Activated CD4-positive, alpha-beta memory T cell treated with anti-CD3 and anti-CD28 coated beads for 36 hours (primary cell): Measurements from ENCODE around the gene CDKN3. TPM values are rescaled to one million over a fixed set of nuclear protein-coding genes. Genes with fewer than 3 reads are reported as not detected.
"Not testable (repeated sequence)": the region's sequence is repeated elsewhere in the genome, so short reads cannot be mapped to it uniquely, and the experiment has no call there.

Source experiments
- CTCF ChIA-PET: fragments of 350-600 bp; sonication (Branson Sonifier 250); formaldehyde crosslinking; loops from one replicate; lab custom pipeline; 2021; ENCODE audit warnings: antibody characterized with exemption, inconsistent platforms; lab: Charles Lee
- POLR2A ChIA-PET: fragments of 350-600 bp; sonication (Branson Sonifier 250); formaldehyde crosslinking; loops from one replicate; lab custom pipeline; 2021; ENCODE audit warnings: antibody characterized with exemption; lab: Charles Lee
- DNase-seq: peaks from one replicate; pipeline ENCODE4 v3.0.0-alpha.2; 2020
- H3K27ac Mint-ChIP-seq: one replicate; pipeline ENCODE4 v1.8.0; 2021; ENCODE audit warnings: mixed read lengths
- H3K27me3 Mint-ChIP-seq: one replicate; pipeline ENCODE4 v1.8.0; 2021; ENCODE audit warnings: mixed read lengths
- H3K36me3 Mint-ChIP-seq: one replicate; pipeline ENCODE4 v1.8.0; 2021; ENCODE audit warnings: mixed read lengths
- H3K4me1 Mint-ChIP-seq: one replicate; pipeline ENCODE4 v1.8.0; 2021; ENCODE audit warnings: low read depth, mixed read lengths
- H3K4me3 Mint-ChIP-seq: one replicate; pipeline ENCODE4 v1.8.0; 2021; ENCODE audit warnings: mild to moderate bottlenecking, mixed read lengths
- H3K9me3 Mint-ChIP-seq: one replicate; pipeline ENCODE4 v1.8.0; 2021; ENCODE audit warnings: mixed read lengths
- intact Hi-C: fragments of 100-400 bp; cut with micrococcal nuclease; formaldehyde crosslinking; loops from one replicate; pipeline ENCODE4 v1.15.1; 2023
- total RNA-seq, 2 experiments: library from RNA; stranded (reverse); gene quantifications; one replicate each; pipeline ENCODE4 v1.2.3, GENCODE V29; 2021

The CDKN3 gene
- total RNA-seq, 2 experiments from 2014 or later: 96.2 to 99.2 TPM

DNA sequence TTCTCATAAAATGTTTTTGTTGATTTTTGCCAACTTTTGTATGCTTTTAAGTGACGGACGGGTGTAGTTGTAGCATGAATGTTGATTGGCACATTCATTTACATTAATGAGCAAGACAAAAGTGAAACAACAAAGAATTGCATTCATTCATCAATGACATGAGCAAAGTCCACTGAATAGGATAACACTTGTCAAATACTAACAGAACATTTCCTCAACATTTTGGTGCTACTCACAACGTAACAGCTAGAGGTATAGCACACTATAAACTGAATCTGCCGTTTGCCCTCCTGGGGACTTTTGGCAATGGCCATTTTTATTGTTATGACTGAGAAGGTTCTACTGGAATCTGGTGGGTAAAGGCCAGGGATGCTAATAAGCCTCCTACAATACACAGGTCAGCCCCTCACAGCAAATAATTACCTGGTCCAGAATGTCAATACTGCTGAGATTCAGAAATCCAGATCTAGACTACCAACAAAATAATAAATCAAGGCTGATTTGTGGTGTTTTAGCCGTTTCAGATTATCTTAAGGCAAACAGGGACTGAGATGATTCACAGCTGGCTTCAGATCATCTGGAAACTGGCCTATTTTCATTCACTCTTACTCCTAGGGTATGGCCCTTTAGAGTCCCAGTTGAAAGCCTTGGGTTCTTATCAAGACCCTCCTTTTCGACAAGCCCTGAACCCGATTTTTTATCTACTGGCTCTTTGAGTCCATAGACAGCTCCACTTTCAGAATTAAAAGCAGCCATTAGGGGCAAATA lies 22.5 kb upstream of the CDKN3 start:
- Mint-ChIP-seq H3K4me1 (no peaks in the 10 kb centered on the region), H3K9me3 (no peaks in the 10 kb centered on the region), H3K27me3 (peaks cover 5% of the 10 kb centered on the region), H3K4me3 (no peak overlapping the region), H3K36me3 (no peaks in the 10 kb centered on the region), H3K27ac (no peak overlapping the region)
- ChIA-PET CTCF (no interaction called here), POLR2A (no interaction called here)
- intact Hi-C loops: no loop called here
- DNase-seq: no peak

DNA sequence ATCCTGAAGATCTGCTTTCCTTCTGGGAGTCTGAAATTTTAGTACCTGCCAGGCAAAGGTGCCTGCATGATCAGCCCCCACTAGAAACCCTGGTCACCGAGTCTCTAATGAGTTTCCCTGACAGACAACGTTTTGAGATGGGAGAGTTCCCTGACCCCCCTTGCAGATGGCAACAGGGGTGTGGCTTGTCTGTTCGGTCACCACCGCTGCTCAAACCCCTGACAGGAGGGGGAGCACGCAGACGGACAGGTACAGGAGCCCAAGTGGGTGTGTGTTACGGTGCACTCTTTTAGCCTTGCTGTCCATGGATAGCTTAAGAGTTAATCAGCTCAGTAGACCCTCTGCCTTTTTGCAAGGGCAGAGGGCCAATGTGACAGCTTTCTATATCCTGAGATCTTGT lies 19.3 kb upstream of the CDKN3 start:
- no peak for DNase-seq
- intact Hi-C loops: no loop called here
- CTCF ChIA-PET: no interaction called here
- POLR2A ChIA-PET: no interaction called here
- no peaks in the 10 kb centered on the region for H3K36me3 Mint-ChIP-seq
- H3K4me3 Mint-ChIP-seq: no peak overlapping the region
- peaks cover 2% of the 10 kb centered on the region for H3K9me3 Mint-ChIP-seq
- H3K27ac Mint-ChIP-seq: no peak overlapping the region
- H3K4me1 Mint-ChIP-seq: no peaks in the 10 kb centered on the region
- H3K27me3 Mint-ChIP-seq: peaks cover 7% of the 10 kb centered on the region

DNA sequence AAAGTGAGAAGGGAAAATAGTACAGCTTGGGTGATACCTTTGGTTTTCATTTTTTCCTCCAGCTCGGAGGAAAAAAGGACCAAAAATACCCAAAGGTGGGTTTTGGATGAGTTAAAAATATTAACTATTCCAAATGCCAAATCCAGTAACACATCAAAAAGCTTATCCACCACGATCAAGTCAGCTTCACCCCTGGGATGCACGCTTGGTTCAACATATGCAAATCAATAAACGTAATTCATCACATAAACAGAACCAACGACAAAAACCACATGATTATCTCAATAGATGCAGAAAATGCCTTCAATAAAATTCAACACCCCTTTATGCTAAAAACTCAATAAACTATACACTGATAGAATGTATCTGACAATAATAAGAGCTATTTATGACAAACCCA lies 17.9 kb upstream of the CDKN3 start:
- CTCF ChIA-PET, POLR2A ChIA-PET, DNase-seq: not testable (repeated sequence)

DNA sequence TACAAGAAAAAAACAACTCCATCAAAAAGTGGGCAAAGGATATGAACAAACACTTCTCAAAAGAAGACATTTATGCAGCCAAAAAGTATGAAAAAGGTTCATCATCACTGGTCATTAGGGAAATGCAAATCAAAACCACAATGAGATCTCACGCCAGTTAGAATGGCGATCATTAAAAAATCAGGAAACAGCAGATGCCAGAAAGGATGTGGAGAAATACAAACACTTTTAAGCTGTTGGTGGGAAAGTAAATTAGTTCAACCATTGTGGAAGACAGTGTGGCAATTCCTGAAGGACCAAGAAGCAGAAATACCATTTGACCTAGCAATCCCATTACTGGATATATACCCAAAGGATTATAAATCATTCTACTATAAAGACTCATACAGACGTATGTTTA lies 16.2 kb upstream of the CDKN3 start:
- H3K27ac Mint-ChIP-seq, CTCF ChIA-PET, DNase-seq, H3K27me3 Mint-ChIP-seq, POLR2A ChIA-PET, intact Hi-C loops, H3K4me3 Mint-ChIP-seq, H3K9me3 Mint-ChIP-seq, H3K36me3 Mint-ChIP-seq, H3K4me1 Mint-ChIP-seq: not testable (repeated sequence)

More for the DNA sequence above, 17.9 kb upstream of the CDKN3 start:
- H3K9me3 Mint-ChIP-seq, intact Hi-C loops, H3K36me3 Mint-ChIP-seq, H3K27me3 Mint-ChIP-seq, H3K27ac Mint-ChIP-seq, H3K4me1 Mint-ChIP-seq, H3K4me3 Mint-ChIP-seq: not testable (repeated sequence)

DNA sequence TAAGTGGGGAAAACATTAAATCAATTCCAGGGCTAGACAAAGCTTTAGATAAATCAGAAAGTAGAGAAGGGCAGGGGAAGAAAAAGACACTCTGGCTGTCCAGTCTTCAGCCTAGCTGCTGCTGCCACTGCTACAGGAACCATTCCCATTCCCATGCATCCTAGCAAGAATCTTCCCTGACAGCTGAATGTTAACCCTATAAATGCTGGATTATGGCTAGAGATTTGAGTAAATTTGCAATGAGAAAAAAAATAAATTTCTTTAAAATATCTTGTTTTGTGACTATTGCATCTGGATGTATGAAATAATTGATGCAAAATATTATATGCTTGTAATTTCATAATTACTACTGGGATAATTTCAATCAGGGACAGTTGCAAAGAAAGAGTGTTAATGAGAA lies 15.0 kb upstream of the CDKN3 start:
- Mint-ChIP-seq H3K27ac (no peak overlapping the region), H3K9me3 (peaks cover 2% of the 10 kb centered on the region), H3K36me3 (no peaks in the 10 kb centered on the region), H3K27me3 (peaks cover 6% of the 10 kb centered on the region), H3K4me1 (no peaks in the 10 kb centered on the region), H3K4me3 (no peak overlapping the region)
- DNase-seq: no peak
- intact Hi-C loops: no loop called here
- POLR2A ChIA-PET: no interaction called here
- CTCF ChIA-PET: interaction anchor here (0.6 to 1.1 kb wide), 2 partner anchors 12 to 310 kb away, joined by 3 read pairs; no protein-coding TSS in a partner anchor

DNA sequence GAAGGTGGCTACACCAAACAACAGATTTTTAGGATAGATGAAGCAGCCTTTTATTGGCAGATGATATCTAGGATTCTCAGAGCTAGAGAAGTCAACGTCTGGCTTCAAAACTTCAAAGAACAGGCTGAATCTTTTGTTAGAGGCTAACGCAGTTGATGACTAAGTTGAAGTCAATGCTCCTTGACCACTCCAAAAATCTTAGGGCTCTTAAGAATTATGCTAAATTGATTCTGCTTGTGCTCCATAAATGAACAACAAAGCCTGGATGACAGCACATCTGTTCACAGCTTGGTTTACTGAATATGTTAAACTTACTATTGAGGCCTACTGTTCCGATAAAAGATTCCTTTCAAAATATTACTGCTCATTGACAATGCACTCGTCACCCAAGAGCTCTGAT lies 13.0 kb upstream of the CDKN3 start:
- H3K27ac Mint-ChIP-seq: no peak overlapping the region
- peaks cover 13% of the 10 kb centered on the region for H3K27me3 Mint-ChIP-seq
- POLR2A ChIA-PET: no interaction called here
- DNase-seq: no peak
- no peak overlapping the region for H3K4me3 Mint-ChIP-seq
- H3K36me3 Mint-ChIP-seq: no peaks in the 10 kb centered on the region
- peaks cover 2% of the 10 kb centered on the region for H3K9me3 Mint-ChIP-seq
- CTCF ChIA-PET: interaction anchor here (1.2 kb wide), 1 partner anchor 36 kb away, joined by 3 read pairs; no protein-coding TSS in a partner anchor
- H3K4me1 Mint-ChIP-seq: no peaks in the 10 kb centered on the region
- intact Hi-C loops: no loop called here

DNA sequence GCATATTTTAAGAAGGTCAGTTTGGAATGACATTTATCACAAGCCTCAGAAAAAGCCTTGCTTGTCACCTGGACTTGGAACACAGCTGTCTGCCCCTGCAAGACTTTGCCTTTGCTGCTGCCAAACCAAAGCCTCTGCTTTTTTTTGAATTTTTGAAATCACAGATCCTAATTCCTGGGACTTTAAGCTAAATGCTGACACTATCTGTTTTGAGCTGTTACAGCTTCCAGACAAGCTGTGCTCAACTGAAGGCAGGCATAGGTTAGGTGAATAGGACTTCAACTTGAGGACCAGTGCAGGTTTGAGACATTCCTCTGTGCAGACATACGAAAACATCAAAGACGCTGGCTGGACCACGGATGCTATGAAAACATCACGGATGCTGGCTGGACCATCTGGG lies 11.3 kb upstream of the CDKN3 start:
- Mint-ChIP-seq H3K36me3 (no peaks in the 10 kb centered on the region), H3K9me3 (peaks cover 2% of the 10 kb centered on the region), H3K27ac (no peak overlapping the region), H3K4me1 (no peaks in the 10 kb centered on the region), H3K4me3 (no peak overlapping the region), H3K27me3 (peaks cover 11% of the 10 kb centered on the region)
- POLR2A ChIA-PET: no interaction called here
- DNase-seq: no peak
- intact Hi-C loops: no loop called here
- CTCF ChIA-PET: no interaction called here

DNA sequence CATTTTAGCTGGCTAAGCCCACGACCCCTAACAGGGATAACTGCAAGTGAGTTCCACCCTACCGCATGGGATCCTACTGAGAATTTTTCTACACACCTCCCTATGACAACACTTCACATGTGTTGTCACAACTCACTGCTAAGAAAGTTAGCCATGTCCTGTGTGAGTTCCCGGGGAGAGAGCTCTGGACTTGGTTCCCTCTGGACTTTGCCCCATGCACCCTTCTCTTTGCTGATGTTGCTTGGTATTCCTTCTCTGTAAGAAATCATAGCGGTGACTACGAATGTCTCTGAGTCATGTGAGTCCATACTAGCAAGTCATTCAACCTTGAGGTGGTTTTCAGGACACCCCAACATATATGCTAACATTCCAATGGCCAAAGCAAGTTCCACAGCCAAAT lies 9.5 kb upstream of the CDKN3 start:
- no peaks in the 10 kb centered on the region for H3K4me1 Mint-ChIP-seq
- intact Hi-C loops: no loop called here
- ChIA-PET CTCF (no interaction called here), POLR2A (no interaction called here)
- H3K36me3 Mint-ChIP-seq: no peaks in the 10 kb centered on the region
- no peaks in the 10 kb centered on the region for H3K9me3 Mint-ChIP-seq
- no peak for DNase-seq
- no peak overlapping the region for H3K4me3 Mint-ChIP-seq
- H3K27me3 Mint-ChIP-seq: peaks cover 12% of the 10 kb centered on the region
- no peak overlapping the region for H3K27ac Mint-ChIP-seq

DNA sequence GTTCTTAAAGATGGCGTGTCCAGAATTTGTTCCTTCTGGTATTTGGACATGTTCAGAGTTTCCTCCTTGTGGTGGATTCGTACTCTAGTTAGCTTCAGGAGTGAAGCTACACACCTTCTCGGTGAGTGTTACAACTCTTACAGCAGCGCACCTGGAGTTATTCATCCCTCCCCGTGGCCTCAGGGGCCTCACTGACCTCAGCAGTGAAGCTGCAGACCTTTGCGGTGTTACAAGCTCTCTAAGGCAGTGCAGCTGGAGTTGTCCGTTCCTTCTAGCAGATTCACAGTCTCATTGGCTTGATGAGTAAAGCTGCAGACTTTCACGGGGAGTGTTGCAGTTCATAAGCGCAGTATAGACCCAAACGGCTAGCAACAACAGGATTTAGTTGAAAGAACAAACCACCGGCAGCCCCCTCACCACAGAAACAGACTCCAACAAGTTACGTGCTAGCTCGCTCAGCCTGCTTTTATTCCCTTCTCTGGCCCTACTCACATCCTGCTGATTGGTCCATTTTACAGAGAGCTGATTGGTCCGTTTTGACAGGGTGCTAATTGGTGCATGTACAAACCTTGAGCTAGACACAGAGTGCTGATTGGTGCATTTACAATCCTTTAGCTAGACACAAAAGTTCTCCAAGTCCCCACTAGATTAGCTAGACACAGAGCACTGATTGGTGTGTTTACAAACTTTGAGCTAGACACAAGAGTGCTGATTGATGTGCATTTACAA lies 4.5 kb upstream of the CDKN3 start:
- POLR2A ChIA-PET: no interaction called here

DNA sequence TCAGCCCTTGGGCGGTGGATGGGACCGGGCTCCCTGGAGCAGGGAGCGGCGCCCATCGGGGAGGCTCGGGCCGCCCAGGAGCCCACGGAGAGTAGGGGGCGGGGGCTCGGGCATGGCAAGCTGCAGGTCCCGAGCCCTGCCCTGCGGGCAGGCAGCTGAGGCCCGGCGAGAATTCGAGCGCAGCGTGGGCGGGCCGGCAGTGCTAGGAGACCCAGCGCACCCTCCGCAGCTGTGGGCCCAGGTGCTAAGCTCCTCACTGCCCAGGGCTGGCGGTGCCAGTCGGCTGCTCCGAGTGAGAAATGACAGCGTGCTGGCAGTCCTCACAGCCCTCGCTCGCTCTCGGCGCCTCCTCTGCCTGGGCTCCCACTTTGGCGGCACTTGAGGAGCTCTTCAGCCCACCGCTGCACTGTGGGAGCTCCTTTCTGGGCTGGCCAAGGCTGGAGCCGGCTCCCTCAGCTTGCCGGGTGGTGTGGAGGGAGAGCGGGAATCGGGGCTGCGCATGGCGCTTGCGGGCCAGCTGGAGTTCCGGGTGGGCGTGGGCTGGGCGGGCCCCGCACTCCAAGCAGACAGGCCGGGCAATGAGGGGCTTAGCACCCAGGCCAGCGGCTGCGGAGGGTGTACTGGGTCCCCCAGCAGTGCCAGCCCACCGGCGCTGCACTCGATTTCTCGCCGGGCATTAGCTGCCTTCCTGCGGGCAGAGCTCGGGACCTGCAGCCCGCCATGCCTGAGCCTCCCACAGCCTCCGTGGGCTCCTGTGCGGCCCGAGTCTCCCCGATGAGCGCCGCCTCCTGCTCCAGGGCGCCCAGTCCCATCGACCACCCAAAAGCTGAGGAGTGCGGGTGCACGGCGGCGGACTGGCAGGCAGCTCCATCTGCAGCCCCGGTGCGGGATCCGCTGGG lies 3.6 kb upstream of the CDKN3 start:
- POLR2A ChIA-PET, H3K27ac Mint-ChIP-seq, DNase-seq, H3K36me3 Mint-ChIP-seq, H3K4me1 Mint-ChIP-seq, H3K9me3 Mint-ChIP-seq, intact Hi-C loops, H3K27me3 Mint-ChIP-seq, H3K4me3 Mint-ChIP-seq: not testable (repeated sequence)
- CTCF ChIA-PET: interaction anchor here (1.1 kb wide), 1 partner anchor 12 kb away, joined by 3 read pairs; no protein-coding TSS in a partner anchor

More for the DNA sequence above, 4.5 kb upstream of the CDKN3 start:
- Mint-ChIP-seq H3K27ac (no peak overlapping the region), H3K4me1 (peaks cover under 1% of the 10 kb centered on the region), H3K36me3 (no peaks in the 10 kb centered on the region), H3K9me3 (no peaks in the 10 kb centered on the region), H3K27me3 (peaks cover 9% of the 10 kb centered on the region), H3K4me3 (no peak overlapping the region)
- CTCF ChIA-PET: no interaction called here
- DNase-seq: no peak
- intact Hi-C loops: no loop called here

DNA sequence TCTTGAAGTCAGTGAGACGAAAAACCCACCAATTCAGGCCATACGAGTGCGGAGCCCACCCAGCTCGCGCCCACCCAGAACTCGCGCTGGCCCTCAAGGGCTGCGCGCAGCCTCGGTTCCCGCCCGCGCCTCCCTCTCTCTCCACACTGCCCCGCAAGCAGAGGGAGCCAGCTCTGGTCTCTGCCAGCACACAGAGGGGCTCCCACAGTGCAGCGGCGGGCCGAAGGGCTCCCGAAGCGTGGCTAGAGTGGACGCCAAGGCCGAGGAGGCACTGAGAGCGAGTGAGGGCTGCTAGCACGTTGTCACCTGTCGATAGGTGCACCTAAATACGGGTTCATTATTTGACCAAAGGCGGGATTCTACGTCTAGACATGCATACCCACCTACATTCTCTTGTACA lies 2.2 kb upstream of the CDKN3 start:
- peaks cover 1% of the 10 kb centered on the region for H3K27me3 Mint-ChIP-seq
- DNase-seq: no peak
- POLR2A ChIA-PET: no interaction called here
- H3K27ac Mint-ChIP-seq: no peak overlapping the region
- peaks cover 1% of the 10 kb centered on the region for H3K36me3 Mint-ChIP-seq
- CTCF ChIA-PET: interaction anchor here (1.1 kb wide), 1 partner anchor 13 kb away, joined by 3 read pairs; no protein-coding TSS in a partner anchor
- H3K4me1 Mint-ChIP-seq: peaks cover 17% of the 10 kb centered on the region
- no peak overlapping the region for H3K4me3 Mint-ChIP-seq
- intact Hi-C loops: no loop called here
- no peaks in the 10 kb centered on the region for H3K9me3 Mint-ChIP-seq

DNA sequence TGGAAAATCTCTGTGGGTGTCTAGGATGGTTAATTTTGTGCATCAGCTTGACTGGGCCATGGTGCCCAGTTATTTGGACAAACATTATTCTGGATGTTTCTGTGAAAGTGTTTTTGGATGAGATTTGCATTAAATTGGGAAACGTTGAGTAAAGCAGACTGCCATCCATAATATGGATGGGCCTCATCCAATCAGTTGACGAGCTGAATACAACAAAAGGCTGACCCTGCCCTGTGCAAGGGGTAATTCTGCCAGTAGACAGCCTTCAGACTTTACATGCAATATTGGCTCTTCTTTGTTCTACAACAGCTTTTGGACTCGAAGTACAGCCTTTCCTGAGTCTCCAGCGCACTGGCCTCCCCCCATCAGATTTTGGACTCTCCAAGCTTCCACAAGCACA lies 1.5 kb upstream of the CDKN3 start:
- Mint-ChIP-seq H3K27me3 (peaks cover 1% of the 10 kb centered on the region), H3K9me3 (no peaks in the 10 kb centered on the region), H3K4me3 (no peak overlapping the region), H3K36me3 (peaks cover 1% of the 10 kb centered on the region), H3K4me1 (peaks cover 17% of the 10 kb centered on the region), H3K27ac (no peak overlapping the region)
- intact Hi-C loops: no loop called here
- no peak for DNase-seq
- POLR2A ChIA-PET: interaction anchor here (1.9 kb wide), 1 partner anchor 381 kb away, joined by 4 read pairs; no protein-coding TSS in a partner anchor
- CTCF ChIA-PET: interaction anchor here (0.9 kb wide), 1 partner anchor 379 kb away, joined by 3 read pairs; no protein-coding TSS in a partner anchor
